K562 (cell line): ENCODE data around the gene ESD. TPM values are rescaled to one million over a fixed set of nuclear protein-coding genes. Genes with fewer than 3 reads are reported as not detected.

Experiments
- ATAC-seq: fragments of 200-7000 bp; cut with Tn5 transposase; 3 replicates; pipeline ENCODE4 v1.9.1; 2020; ENCODE audit warnings: moderate library complexity
- BruUV-seq: library from RNA; stranded (reverse); fragments of 400-500 nt; replicated peaks from 2 replicates; lab custom pipeline; 2021; lab: Mats Ljungman, UMichigan
- CTCF ChIA-PET: fragments of 300-600 bp; formaldehyde crosslinking; extraction: SDS; loops from one replicate; lab custom pipeline; 2021; ENCODE audit warnings: low intra/inter-chr PET ratio; lab: Yijun Ruan, JAX
- POLR2A ChIA-PET: fragments of 300-600, 350-650 bp; sonication (Branson Sonifier 250); formaldehyde crosslinking; extraction: SDS; loops from one replicate; lab custom pipeline; 2021; ENCODE audit warnings: antibody characterized with exemption, inconsistent platforms; lab: Yijun Ruan, JAX
- DNase-seq, 4 experiments: peaks; one replicate each; pipeline versions ENCODE4 v3.0.0 to v3.0.0-alpha.2; 2011 to 2018; ENCODE audit warnings: low spot score in 3 of 4, mixed read lengths in 3 of 4; ENCODE audit errors: extremely low read depth in 1 of 4
- FAIRE-seq: peaks from 2 replicates; lab custom pipeline; 2011; peaks lifted over from hg19 to GRCh38; lab: Jason Lieb, UNC
- H2AFZ ChIP-seq: 2 replicates; pipeline ENCODE4 v1.6.0; 2011; ENCODE audit warnings: low read depth, low read length, control low read depth, inconsistent platforms
- H3K27ac ChIP-seq: fragments of 200-600 bp; 3 replicates; pipeline ENCODE4 v1.8.0; 2011; ENCODE audit warnings: low read depth, mild to moderate bottlenecking, control low read depth, inconsistent platforms, low read length, moderate library complexity, mixed read lengths; ENCODE audit errors: extremely low read depth
- H3K27me3 ChIP-seq, 2 experiments: fragments of 300-600 bp in 1 of 2; 2 replicates in 1 of 2; 3 replicates in 1 of 2; pipeline versions ENCODE4 v1.6.0 to v1.8.0; 2011; ENCODE audit warnings: inconsistent platforms in 2 of 2, low read length in 2 of 2, mild to moderate bottlenecking in 1 of 2, mixed read lengths in 1 of 2, moderate library complexity in 1 of 2; ENCODE audit not compliant: control insufficient read depth in 2 of 2, insufficient read depth in 2 of 2
- H3K36me3 ChIP-seq: fragments of 300-600 bp; 3 replicates; pipeline ENCODE4 v1.8.0; 2011; ENCODE audit warnings: mild to moderate bottlenecking, low read length, inconsistent platforms; ENCODE audit not compliant: control insufficient read depth, insufficient read depth
- H3K4me1 ChIP-seq, 2 experiments: fragments of 200-600 bp in 1 of 2; replicated peaks in 1 of 2; 2 replicates in 1 of 2; 3 replicates in 1 of 2; pipeline versions ENCODE4 v1.5.1 to v1.8.0; 2011; ENCODE audit warnings: inconsistent platforms in 2 of 2, low read length in 2 of 2, mild to moderate bottlenecking in 1 of 2, mixed read lengths in 1 of 2, moderate library complexity in 1 of 2; ENCODE audit not compliant: control insufficient read depth in 2 of 2, insufficient read depth in 2 of 2
- H3K4me2 ChIP-seq: 2 replicates; pipeline ENCODE4 v1.6.1; 2011; ENCODE audit warnings: low read length, control low read depth, inconsistent platforms, mixed read lengths; ENCODE audit not compliant: insufficient read depth
- H3K4me3 ChIP-seq: fragments of 200-600 bp; sonication (generic), shearing (Covaris generic); 2 replicates; pipeline ENCODE4 v1.5.1; 2016; ENCODE audit warnings: control low read depth, inconsistent platforms
- H3K79me2 ChIP-seq: fragments of 200-600 bp; 3 replicates; pipeline ENCODE4 v1.8.0; 2011; ENCODE audit warnings: low read length, inconsistent platforms; ENCODE audit not compliant: control insufficient read depth, insufficient read depth
- H3K9ac ChIP-seq, 2 experiments: 2 replicates each; pipeline versions ENCODE4 v1.6.0 to v1.6.1; 2011; ENCODE audit warnings: low read depth in 2 of 2, low read length in 2 of 2, control low read depth in 1 of 2, inconsistent platforms in 1 of 2, mild to moderate bottlenecking in 1 of 2, mixed read lengths in 1 of 2; ENCODE audit not compliant: insufficient read depth in 1 of 2
- H3K9me1 ChIP-seq: one replicate; pipeline ENCODE4 v1.6.0; 2011; ENCODE audit warnings: inconsistent platforms, mild to moderate bottlenecking, low read length, moderate library complexity; ENCODE audit not compliant: control insufficient read depth, insufficient read depth
- H3K9me3 ChIP-seq: replicated peaks from 2 replicates; pipeline ENCODE4 v1.5.1; 2011; ENCODE audit warnings: low read depth, low read length, inconsistent platforms; ENCODE audit not compliant: control insufficient read depth, insufficient read depth
- H4K20me1 ChIP-seq: replicated peaks from 2 replicates; pipeline ENCODE4 v1.6.1; 2011; ENCODE audit warnings: low read length, inconsistent platforms, mixed read lengths; ENCODE audit not compliant: control insufficient read depth, insufficient read depth
- HMGN3 ChIP-seq: IDR thresholded peaks from 2 replicates; pipeline ENCODE4 v1.6.1; 2011; ENCODE audit warnings: borderline replicate concordance, low read depth, mild to moderate bottlenecking, mixed read lengths, low read length; ENCODE audit not compliant: insufficient read length; ENCODE audit errors: extremely low read depth
- KDM1A ChIP-seq, 2 experiments: fragments of 450-650 bp; IDR thresholded peaks; 2 replicates each; pipeline ENCODE4 v1.6.1; 2016; ENCODE audit warnings: mild to moderate bottlenecking in 2 of 2
- RBM25 ChIP-seq: fragments of 200-400 bp; formaldehyde crosslinking; IDR thresholded peaks from 2 replicates; pipeline ENCODE4 v1.6.1; 2018; ENCODE audit warnings: low read length, low read depth, moderate library complexity; ENCODE audit not compliant: severe bottlenecking
- TBP ChIP-seq: optimal IDR thresholded peaks from 2 replicates; pipeline ENCODE3; 2011; ENCODE audit warnings: low read depth, low read length, improper control_type of control experiment
- TGIF2 ChIP-seq: sonication (generic); formaldehyde crosslinking; IDR thresholded peaks from 2 replicates; pipeline ENCODE4 v1.8.1; 2022; ENCODE audit warnings: mild to moderate bottlenecking, missing genetic modification reagents, moderate library complexity
- WGBS: fragments of 100-300 bp; shearing (Covaris generic); methylation state at CpG from one replicate; pipeline ENCODE4 v1.1.6; 2016; ENCODE audit warnings: low coverage, mixed read lengths; ENCODE audit not compliant: insufficient coverage; ENCODE audit errors: missing lambda C conversion rate; 5-methylcytosine and 5-hydroxymethylcytosine counted together
- in situ Hi-C: fragments of 300-500 bp; cut with MboI; formaldehyde crosslinking; loops from 4 replicates; pipeline ENCODE4 v1.15.0; 2018; ENCODE audit warnings: inconsistent platforms, mixed read lengths
- intact Hi-C: fragments of 100-400 bp; cut with micrococcal nuclease; formaldehyde crosslinking; loops from 2 replicates; pipeline ENCODE4 v1.14.2; 2022
- polyA plus RNA-seq, 8 experiments: library from polyadenylated mRNA; depleted of rRNA in 4 of 8; stranded (reverse) in 5 of 8; unstranded in 3 of 8; fragments of >200 nt; fragmentation: Nextera tagmentation in 2 of 8; fragmentation: Illumina TruSeq in 1 of 8; extraction: Ambion mirVana in 2 of 8; extraction: Trizol in 1 of 8; gene quantifications; 2 replicates each; pipeline versions ENCODE4 v1.2.1 to v1.2.3, GENCODE V29; 2011 to 2014; ENCODE audit warnings: inconsistent platforms in 1 of 8, missing spikeins in 1 of 8
- total RNA-seq, 7 experiments: library from RNA; depleted of rRNA in 6 of 7; stranded (reverse); fragments of >200 nt in 6 of 7; fragmentation: Illumina TruSeq in 2 of 7; extraction: Trizol in 2 of 7; gene quantifications; 2 replicates each; pipeline versions ENCODE4 v1.2.1 to v1.2.3, GENCODE V29; 2011 to 2021; ENCODE audit warnings: low replicate concordance in 1 of 7
- TF ChIP-seq, protein P1 (sequence below): fragments of 450-650 bp; IDR thresholded peaks from 2 replicates; pipeline ENCODE4 v1.6.1; 2017; ENCODE audit warnings: antibody characterized with exemption, mild to moderate bottlenecking
- TF ChIP-seq, protein P2 (sequence below): fragments of 450-650 bp; formaldehyde crosslinking; IDR thresholded peaks from 2 replicates; pipeline ENCODE4 v1.4.0; 2020; ENCODE audit warnings: mild to moderate bottlenecking
- TF ChIP-seq, protein P3 (sequence below): conservative IDR thresholded peaks from 2 replicates; pipeline ENCODE4 v1.6.1; 2011; ENCODE audit warnings: low read depth, mild to moderate bottlenecking, low read length; ENCODE audit not compliant: control insufficient read depth

The ESD gene
- total and polyA plus RNA-seq, 9 of the 15 experiments (the other 6 are each of a cell fraction or from before 2014, with no cell fraction given) = 88.9 to 402 (median 232) TPM

DNA sequence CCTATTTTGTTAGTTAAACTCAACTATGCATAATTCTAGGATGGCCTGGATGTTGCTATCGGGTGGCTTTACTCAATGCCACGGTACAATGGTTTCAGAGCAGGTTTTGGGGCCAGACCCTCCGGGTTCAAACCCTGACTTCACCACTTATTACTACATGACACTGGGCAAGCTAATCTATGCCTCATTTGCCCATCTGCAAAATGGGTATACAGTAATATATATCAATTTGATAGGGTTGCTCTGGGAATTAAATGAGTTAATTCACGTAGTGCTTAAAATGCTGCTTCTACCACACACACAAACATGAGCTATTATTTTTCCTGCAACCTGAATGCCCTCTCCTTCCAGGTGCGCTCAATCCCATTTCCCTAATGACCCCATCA, 839 bp downstream of the ESD start:
- ChIA-PET POLR2A (interaction anchor here (0.9 kb wide), 2 partner anchors 14 to 23 kb away, joined by 3 read pairs; no protein-coding TSS in a partner anchor), CTCF (no interaction called here)
- intact Hi-C loops (no loop called here), in situ Hi-C loops (no loop called here)
- ATAC-seq (no peak), DNase-seq (peak in 1 of 4 experiments; percentile 3), FAIRE-seq (no peak)
- WGBS = 6% methylated on average over 5 of the region's 5 CpGs
- Histone ChIP-seq H3K36me3 (peaks cover 24% of the 10 kb centered on the region), H3K4me3 (peak overlapping the region; percentile 71), H2AFZ (peak overlapping the region; percentile 99), H3K4me1 (peaks cover 13 to 20% of the 10 kb centered on the region in 2 experiments; a peak in 4 of 5 replicates), H3K4me2 (peak overlapping the region; percentile 85), H3K9ac (peak overlapping the region; percentile 91 to 99), H4K20me1 (no peaks in the 10 kb centered on the region), H3K27me3 (no peaks in the 10 kb centered on the region), H3K27ac (peak overlapping the region; percentile 93), H3K9me1 (no peaks in the 10 kb centered on the region), H3K9me3 (no peaks in the 10 kb centered on the region), H3K79me2 (peaks cover 44% of the 10 kb centered on the region)
- TF ChIP-seq, protein P1, sequence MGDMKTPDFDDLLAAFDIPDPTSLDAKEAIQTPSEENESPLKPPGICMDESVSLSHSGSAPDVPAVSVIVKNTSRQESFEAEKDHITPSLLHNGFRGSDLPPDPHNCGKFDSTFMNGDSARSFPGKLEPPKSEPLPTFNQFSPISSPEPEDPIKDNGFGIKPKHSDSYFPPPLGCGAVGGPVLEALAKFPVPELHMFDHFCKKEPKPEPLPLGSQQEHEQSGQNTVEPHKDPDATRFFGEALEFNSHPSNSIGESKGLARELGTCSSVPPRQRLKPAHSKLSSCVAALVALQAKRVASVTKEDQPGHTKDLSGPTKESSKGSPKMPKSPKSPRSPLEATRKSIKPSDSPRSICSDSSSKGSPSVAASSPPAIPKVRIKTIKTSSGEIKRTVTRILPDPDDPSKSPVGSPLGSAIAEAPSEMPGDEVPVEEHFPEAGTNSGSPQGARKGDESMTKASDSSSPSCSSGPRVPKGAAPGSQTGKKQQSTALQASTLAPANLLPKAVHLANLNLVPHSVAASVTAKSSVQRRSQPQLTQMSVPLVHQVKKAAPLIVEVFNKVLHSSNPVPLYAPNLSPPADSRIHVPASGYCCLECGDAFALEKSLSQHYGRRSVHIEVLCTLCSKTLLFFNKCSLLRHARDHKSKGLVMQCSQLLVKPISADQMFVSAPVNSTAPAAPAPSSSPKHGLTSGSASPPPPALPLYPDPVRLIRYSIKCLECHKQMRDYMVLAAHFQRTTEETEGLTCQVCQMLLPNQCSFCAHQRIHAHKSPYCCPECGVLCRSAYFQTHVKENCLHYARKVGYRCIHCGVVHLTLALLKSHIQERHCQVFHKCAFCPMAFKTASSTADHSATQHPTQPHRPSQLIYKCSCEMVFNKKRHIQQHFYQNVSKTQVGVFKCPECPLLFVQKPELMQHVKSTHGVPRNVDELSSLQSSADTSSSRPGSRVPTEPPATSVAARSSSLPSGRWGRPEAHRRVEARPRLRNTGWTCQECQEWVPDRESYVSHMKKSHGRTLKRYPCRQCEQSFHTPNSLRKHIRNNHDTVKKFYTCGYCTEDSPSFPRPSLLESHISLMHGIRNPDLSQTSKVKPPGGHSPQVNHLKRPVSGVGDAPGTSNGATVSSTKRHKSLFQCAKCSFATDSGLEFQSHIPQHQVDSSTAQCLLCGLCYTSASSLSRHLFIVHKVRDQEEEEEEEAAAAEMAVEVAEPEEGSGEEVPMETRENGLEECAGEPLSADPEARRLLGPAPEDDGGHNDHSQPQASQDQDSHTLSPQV = 0 out of 2 replicates have a peak, but pooled peaks have one; percentile 29
- TF ChIP-seq TBP (peak; percentile 48), HMGN3 (no peak), RBM25 (peak; percentile 61), KDM1A (IDR thresholded peaks at IDR 0.05) (peak in 1 of 2 experiments; percentile 14; a peak in 1 of 4 replicates), TGIF2 (no peak)
- TF ChIP-seq, protein P2, sequence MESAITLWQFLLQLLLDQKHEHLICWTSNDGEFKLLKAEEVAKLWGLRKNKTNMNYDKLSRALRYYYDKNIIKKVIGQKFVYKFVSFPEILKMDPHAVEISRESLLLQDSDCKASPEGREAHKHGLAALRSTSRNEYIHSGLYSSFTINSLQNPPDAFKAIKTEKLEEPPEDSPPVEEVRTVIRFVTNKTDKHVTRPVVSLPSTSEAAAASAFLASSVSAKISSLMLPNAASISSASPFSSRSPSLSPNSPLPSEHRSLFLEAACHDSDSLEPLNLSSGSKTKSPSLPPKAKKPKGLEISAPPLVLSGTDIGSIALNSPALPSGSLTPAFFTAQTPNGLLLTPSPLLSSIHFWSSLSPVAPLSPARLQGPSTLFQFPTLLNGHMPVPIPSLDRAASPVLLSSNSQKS (CRISPR knock-in tag) = no peak
- TF ChIP-seq, protein P3, sequence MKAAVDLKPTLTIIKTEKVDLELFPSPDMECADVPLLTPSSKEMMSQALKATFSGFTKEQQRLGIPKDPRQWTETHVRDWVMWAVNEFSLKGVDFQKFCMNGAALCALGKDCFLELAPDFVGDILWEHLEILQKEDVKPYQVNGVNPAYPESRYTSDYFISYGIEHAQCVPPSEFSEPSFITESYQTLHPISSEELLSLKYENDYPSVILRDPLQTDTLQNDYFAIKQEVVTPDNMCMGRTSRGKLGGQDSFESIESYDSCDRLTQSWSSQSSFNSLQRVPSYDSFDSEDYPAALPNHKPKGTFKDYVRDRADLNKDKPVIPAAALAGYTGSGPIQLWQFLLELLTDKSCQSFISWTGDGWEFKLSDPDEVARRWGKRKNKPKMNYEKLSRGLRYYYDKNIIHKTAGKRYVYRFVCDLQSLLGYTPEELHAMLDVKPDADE = no peak
- BruUV-seq = no TSS peak
